Astrocyte of the cerebellum (primary cell): ENCODE results near the gene AGR3.

ENCODE experiments used
- DNase-seq: peaks from one replicate; pipeline ENCODE4 v3.0.0-alpha.2; 2011; ENCODE audit warnings: low read depth
- H3K4me3 ChIP-seq: 2 replicates; pipeline ENCODE4 v1.5.1; 2011; ENCODE audit warnings: mild to moderate bottlenecking, low read depth, low read length, moderate library complexity
- CTCF ChIP-seq: IDR thresholded peaks from 2 replicates; pipeline ENCODE4 v1.5.1; 2012; ENCODE audit warnings: low read length, low read depth, moderate library complexity, mild to moderate bottlenecking; ENCODE audit errors: missing control alignments
- in situ Hi-C: cut with HindIII; loops from 2 replicates; pipeline ENCODE4 v1.10.0; 2017; ENCODE audit warnings: low sequenced_read_pairs

The AGR3 gene

GRCh38 chr7:16923019-16923418, 41.2 kb upstream of the AGR3 start:
- no peak for DNase-seq
- no peak overlapping the region for H3K4me3 ChIP-seq
- in situ Hi-C loops, result no loop called here
- TF ChIP-seq CTCF, result no peak

- TF ChIP-seq CTCF, result no peak
- DNase-seq, result no peak
- H3K4me3 ChIP-seq, result no peak overlapping the region
- in situ Hi-C loops, result no loop called here
These were observed 40.0 kb upstream of the AGR3 start for GRCh38 chr7:16921644-16922257.

GRCh38 chr7:16921151-16921550, 39.4 kb upstream of the AGR3 start:
- no peak for DNase-seq
- in situ Hi-C loops, result no loop called here
- no peak overlapping the region for H3K4me3 ChIP-seq
- TF ChIP-seq CTCF, result no peak

- TF ChIP-seq CTCF, result no peak
- in situ Hi-C loops, result no loop called here
- H3K4me3 ChIP-seq, result no peak overlapping the region
- DNase-seq, result no peak
These were observed 37.7 kb upstream of the AGR3 start for GRCh38 chr7:16919440-16919839.

- in situ Hi-C loops, result no loop called here
- H3K4me3 ChIP-seq, result no peak overlapping the region
- TF ChIP-seq CTCF, result peak; percentile 50
- peak; percentile 52 for DNase-seq
These were observed 36.6 kb upstream of the AGR3 start for GRCh38 chr7:16918288-16918895.

GRCh38 chr7:16916738-16917137, 35.0 kb upstream of the AGR3 start:
- peak overlapping the region; percentile 17 for H3K4me3 ChIP-seq
- in situ Hi-C loops, result no loop called here
- no peak for TF ChIP-seq CTCF
- no peak for DNase-seq
